MCF 10A (cell line): ENCODE measurements around the gene SERPINA1. TPM values are rescaled to one million over a fixed set of nuclear protein-coding genes. Genes with fewer than 3 reads are reported as not detected.
A peak's percentile ranks its signal among the peaks of the same experiment; 100 is the strongest.

Experiments used
- BruUV-seq: library from RNA; stranded (reverse); fragments of 400-500 nt; replicated peaks from 2 replicates; lab custom pipeline; 2021; lab: Mats Ljungman, UMichigan
- CTCF ChIA-PET: fragments of 300-600 bp; sonication (Branson Sonifier 250); formaldehyde crosslinking; extraction: SDS; loops from one replicate; lab custom pipeline; 2021; ENCODE audit warnings: antibody characterized with exemption, inconsistent platforms; lab: Yijun Ruan, JAX
- POLR2A ChIA-PET: fragments of 300-600, 350-650 bp; sonication (Branson Sonifier 250); formaldehyde crosslinking; extraction: SDS; loops from one replicate; lab custom pipeline; 2020; ENCODE audit warnings: antibody characterized with exemption, inconsistent platforms; lab: Yijun Ruan, JAX
- DNase-seq: peaks from one replicate; pipeline ENCODE4 v3.0.0-alpha.2; 2018; ENCODE audit not compliant: unreplicated experiment
- H3K27ac Mint-ChIP-seq: one replicate; pipeline ENCODE4 v1.8.0; 2022; ENCODE audit warnings: mild to moderate bottlenecking, low read depth, mixed read lengths; ENCODE audit not compliant: unreplicated experiment
- H3K27me3 Mint-ChIP-seq: one replicate; pipeline ENCODE4 v1.8.0; 2022; ENCODE audit warnings: mixed read lengths; ENCODE audit not compliant: insufficient read depth, unreplicated experiment
- H3K36me3 Mint-ChIP-seq: one replicate; pipeline ENCODE4 v1.8.0; 2022; ENCODE audit warnings: mild to moderate bottlenecking, moderate library complexity, mixed read lengths; ENCODE audit not compliant: insufficient read depth, unreplicated experiment
- H3K4me1 Mint-ChIP-seq: one replicate; pipeline ENCODE4 v1.8.0; 2022; ENCODE audit warnings: mixed read lengths; ENCODE audit not compliant: insufficient read depth, unreplicated experiment
- H3K4me3 Mint-ChIP-seq: one replicate; pipeline ENCODE4 v1.8.0; 2022; ENCODE audit warnings: mild to moderate bottlenecking, moderate library complexity, mixed read lengths; ENCODE audit not compliant: unreplicated experiment
- H3K9me3 Mint-ChIP-seq: one replicate; pipeline ENCODE4 v1.8.0; 2022; ENCODE audit warnings: mixed read lengths; ENCODE audit not compliant: unreplicated experiment
- intact Hi-C: fragments of 100-400 bp; cut with micrococcal nuclease; formaldehyde crosslinking; loops from 2 replicates; pipeline ENCODE4 v1.14.1; 2022
- total RNA-seq: library from RNA; stranded (reverse); gene quantifications from 2 replicates; pipeline ENCODE4 v1.2.3, GENCODE V29; 2022
- TF ChIP-seq, protein P1 (sequence below): fragments of 200-600 bp; IDR thresholded peaks from one replicate; pipeline ENCODE4 v1.8.0; 2022; ENCODE audit warnings: antibody characterized with exemption, mild to moderate bottlenecking; ENCODE audit not compliant: unreplicated experiment

SERPINA1 gene
- total RNA-seq, 1 experiment from 2014 or later = 42.5 TPM

GRCh38 chr14:94392510-94392935 lies 4.1 kb upstream of the SERPINA1 start:
- Mint-ChIP-seq H3K4me3 (no peak overlapping the region), H3K4me1 (peaks cover 53% of the 10 kb centered on the region), H3K27ac (peak overlapping the region; percentile 42), H3K9me3 (no peaks in the 10 kb centered on the region), H3K36me3 (no peaks in the 10 kb centered on the region), H3K27me3 (no peaks in the 10 kb centered on the region)
- CTCF ChIA-PET = no interaction called here
- BruUV-seq = no TSS peak
- TF ChIP-seq, protein P1, sequence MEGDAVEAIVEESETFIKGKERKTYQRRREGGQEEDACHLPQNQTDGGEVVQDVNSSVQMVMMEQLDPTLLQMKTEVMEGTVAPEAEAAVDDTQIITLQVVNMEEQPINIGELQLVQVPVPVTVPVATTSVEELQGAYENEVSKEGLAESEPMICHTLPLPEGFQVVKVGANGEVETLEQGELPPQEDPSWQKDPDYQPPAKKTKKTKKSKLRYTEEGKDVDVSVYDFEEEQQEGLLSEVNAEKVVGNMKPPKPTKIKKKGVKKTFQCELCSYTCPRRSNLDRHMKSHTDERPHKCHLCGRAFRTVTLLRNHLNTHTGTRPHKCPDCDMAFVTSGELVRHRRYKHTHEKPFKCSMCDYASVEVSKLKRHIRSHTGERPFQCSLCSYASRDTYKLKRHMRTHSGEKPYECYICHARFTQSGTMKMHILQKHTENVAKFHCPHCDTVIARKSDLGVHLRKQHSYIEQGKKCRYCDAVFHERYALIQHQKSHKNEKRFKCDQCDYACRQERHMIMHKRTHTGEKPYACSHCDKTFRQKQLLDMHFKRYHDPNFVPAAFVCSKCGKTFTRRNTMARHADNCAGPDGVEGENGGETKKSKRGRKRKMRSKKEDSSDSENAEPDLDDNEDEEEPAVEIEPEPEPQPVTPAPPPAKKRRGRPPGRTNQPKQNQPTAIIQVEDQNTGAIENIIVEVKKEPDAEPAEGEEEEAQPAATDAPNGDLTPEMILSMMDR = no peak
- peak; percentile 94 for DNase-seq
- intact Hi-C loops = no loop called here
- POLR2A ChIA-PET = interaction anchor here (0.6 to 1.1 kb wide), 2 partner anchors 19 to 158 kb away, joined by 3 read pairs; no protein-coding TSS in a partner anchor

GRCh38 chr14:94391281-94391975 lies 3.0 kb upstream of the SERPINA1 start:
- CTCF ChIA-PET = interaction anchor here (0.6 to 1.2 kb wide), 5 partner anchors 18 to 210 kb away, joined by 3 to 4 read pairs (median 3); no protein-coding TSS in a partner anchor
- no peaks in the 10 kb centered on the region for H3K36me3 Mint-ChIP-seq

DNA sequence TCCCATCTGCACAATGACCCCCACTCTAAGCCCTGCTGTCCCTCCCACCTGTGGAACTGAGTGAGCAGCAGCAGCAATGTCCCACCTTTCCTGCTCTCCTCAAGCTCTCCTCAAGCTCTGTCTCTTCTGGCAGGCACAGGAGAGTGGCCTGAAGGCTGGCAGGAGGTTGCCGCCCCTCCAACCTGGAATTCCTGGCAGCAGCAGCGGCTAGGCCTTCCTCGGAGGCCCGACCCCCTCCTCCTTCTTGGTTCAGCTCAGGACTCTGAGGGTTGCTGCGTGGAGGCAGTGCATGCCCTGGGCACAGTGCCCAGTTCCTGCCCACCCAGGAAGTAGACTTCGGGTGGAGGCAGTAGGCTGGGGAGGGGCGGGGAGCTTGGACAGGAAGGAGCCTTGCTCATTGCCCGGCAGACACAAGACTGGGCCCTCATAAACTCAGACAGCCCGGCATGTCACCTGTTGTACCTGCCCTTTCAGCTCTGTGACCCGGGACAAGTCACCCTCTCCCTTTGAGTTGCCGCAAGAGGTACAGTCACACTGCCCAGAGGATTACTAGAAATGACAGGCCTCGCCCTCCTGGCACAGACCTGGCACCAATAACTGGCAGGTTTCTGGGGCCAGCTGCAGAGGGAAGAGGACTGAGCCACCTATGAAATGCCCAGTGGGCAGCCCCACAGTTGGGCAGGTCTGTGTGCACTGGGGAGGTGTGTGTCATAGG lies 2.1 kb upstream of the SERPINA1 start:
- peak overlapping the region; percentile 35 for H3K4me3 Mint-ChIP-seq
- CTCF ChIA-PET = interaction anchor here (0.6 to 1.2 kb wide), 6 partner anchors 10 to 519 kb away, joined by 3 to 5 read pairs (median 3); no protein-coding TSS in a partner anchor
- H3K9me3 Mint-ChIP-seq = no peaks in the 10 kb centered on the region
- peak; percentile 80 for DNase-seq
- peak overlapping the region; percentile 39 for H3K27ac Mint-ChIP-seq
- no TSS peak for BruUV-seq
- intact Hi-C loops = no loop called here
- POLR2A ChIA-PET = interaction anchor here (0.6 to 1.1 kb wide), 2 partner anchors 17 to 44 kb away, joined by 3 to 4 read pairs; no protein-coding TSS in a partner anchor
- no peaks in the 10 kb centered on the region for H3K27me3 Mint-ChIP-seq
- TF ChIP-seq, protein P1 = no peak
- H3K36me3 Mint-ChIP-seq = no peaks in the 10 kb centered on the region
- H3K4me1 Mint-ChIP-seq = peaks cover 53% of the 10 kb centered on the region

More at GRCh38 chr14:94391281-94391975, 3.0 kb upstream of the SERPINA1 start:
- no TSS peak for BruUV-seq
- Mint-ChIP-seq H3K4me3 (no peak overlapping the region), H3K9me3 (no peaks in the 10 kb centered on the region), H3K27ac (peak overlapping the region; percentile 39), H3K27me3 (no peaks in the 10 kb centered on the region), H3K4me1 (peaks cover 53% of the 10 kb centered on the region)
- DNase-seq = no peak
- POLR2A ChIA-PET = no interaction called here
- intact Hi-C loops = no loop called here
- TF ChIP-seq, protein P1 = no peak
